Smooth muscle cell (in vitro differentiated cells): ENCODE data around the gene MRTFA. TPM values are rescaled to one million over a fixed set of nuclear protein-coding genes. Genes with fewer than 3 reads are reported as not detected.

ENCODE experiments used
- DNase-seq: peaks from one replicate; lab custom pipeline; 2025; ENCODE audit not compliant: unreplicated experiment; lab: John Stamatoyannopoulos, UW
- H2AFZ ChIP-seq: fragments of 200-600 bp; sonication (generic); 2 replicates; pipeline ENCODE4 v1.6.0; 2016; ENCODE audit warnings: antibody characterized with exemption, low read depth, mild to moderate bottlenecking
- H3F3A ChIP-seq: fragments of 200-600 bp; sonication (generic); 2 replicates; pipeline ENCODE4 v1.6.0; 2017; ENCODE audit warnings: antibody characterized with exemption, low read depth
- H3K27ac ChIP-seq: fragments of 200-600 bp; sonication (generic); 2 replicates; pipeline ENCODE4 v1.5.1; 2016; ENCODE audit warnings: low read depth, mild to moderate bottlenecking
- H3K27me3 ChIP-seq: fragments of 200-600 bp; sonication (generic); 2 replicates; pipeline ENCODE4 v1.6.1; 2016; ENCODE audit warnings: low read depth, mild to moderate bottlenecking
- H3K36me3 ChIP-seq: fragments of 200-600 bp; sonication (generic); 2 replicates; pipeline ENCODE4 v1.5.1; 2016; ENCODE audit warnings: low read depth
- H3K4me1 ChIP-seq: fragments of 200-600 bp; sonication (generic); 2 replicates; pipeline ENCODE4 v1.5.1; 2016; ENCODE audit warnings: low read depth
- H3K4me2 ChIP-seq: fragments of 200-600 bp; sonication (generic); 2 replicates; pipeline ENCODE4 v1.6.0; 2016; ENCODE audit warnings: mild to moderate bottlenecking
- H3K4me3 ChIP-seq: fragments of 200-600 bp; sonication (generic); 2 replicates; pipeline ENCODE4 v1.5.1; 2016; ENCODE audit warnings: mild to moderate bottlenecking
- H3K79me2 ChIP-seq: fragments of 200-600 bp; sonication (generic); 2 replicates; pipeline ENCODE4 v1.6.0; 2016; ENCODE audit warnings: low read depth, mild to moderate bottlenecking
- H3K9ac ChIP-seq: fragments of 200-600 bp; sonication (generic); 2 replicates; pipeline ENCODE4 v1.6.0; 2016; ENCODE audit warnings: low read depth
- H3K9me3 ChIP-seq: fragments of 200-600 bp; sonication (generic); replicated peaks from 2 replicates; pipeline ENCODE4 v1.5.1; 2016; ENCODE audit warnings: low read depth
- H4K20me1 ChIP-seq: fragments of 200-600 bp; sonication (generic); 2 replicates; pipeline ENCODE4 v1.6.0; 2016; ENCODE audit warnings: low read depth
- CTCF ChIP-seq: fragments of 200-600 bp; sonication (generic); IDR thresholded peaks from 2 replicates; pipeline ENCODE4 v1.5.1; 2017; ENCODE audit warnings: borderline replicate concordance, mild to moderate bottlenecking, antibody characterized with exemption; ENCODE audit not compliant: insufficient read depth, poor library complexity, severe bottlenecking
- WGBS: methylation state at CpG from one replicate; pipeline ENCODE4 v1.1.7; 2016; ENCODE audit warnings: low lambda C conversion rate; 5-methylcytosine and 5-hydroxymethylcytosine counted together
- polyA plus RNA-seq: library from polyadenylated mRNA; unstranded; fragments of >200 nt; fragmentation: Nextera tagmentation; extraction: Ambion mirVana; gene quantifications from 2 replicates; pipeline ENCODE4 v1.2.1, GENCODE V29; 2016
- total RNA-seq: library from RNA; depleted of rRNA; stranded (reverse); fragments of >200 nt; gene quantifications from 2 replicates; pipeline ENCODE4 v1.2.3, GENCODE V29; 2014

MRTFA gene
- total and polyA plus RNA-seq, 2 experiments from 2014 or later, result 25.5 to 41.7 TPM

GRCh38 chr22:40553014-40553554 lies 83.4 kb downstream of the MRTFA start:
- H3K9ac ChIP-seq, result no peak overlapping the region
- H3K9me3 ChIP-seq, result no peaks in the 10 kb centered on the region
- WGBS, result 92% methylated on average over 7 of the region's 7 CpGs
- peaks cover 14% of the 10 kb centered on the region for H3K36me3 ChIP-seq
- no peak for DNase-seq
- no peak overlapping the region for H3K4me3 ChIP-seq
- H2AFZ ChIP-seq, result no peak overlapping the region
- H3K27ac ChIP-seq, result no peak overlapping the region
- H3K79me2 ChIP-seq, result peaks cover 74% of the 10 kb centered on the region
- no peak for TF ChIP-seq CTCF
- no peaks in the 10 kb centered on the region for H3F3A ChIP-seq
- H3K4me1 ChIP-seq, result peaks cover 6% of the 10 kb centered on the region
- no peaks in the 10 kb centered on the region for H3K27me3 ChIP-seq
- H3K4me2 ChIP-seq, result no peak overlapping the region
- peaks cover 13% of the 10 kb centered on the region for H4K20me1 ChIP-seq

DNA sequence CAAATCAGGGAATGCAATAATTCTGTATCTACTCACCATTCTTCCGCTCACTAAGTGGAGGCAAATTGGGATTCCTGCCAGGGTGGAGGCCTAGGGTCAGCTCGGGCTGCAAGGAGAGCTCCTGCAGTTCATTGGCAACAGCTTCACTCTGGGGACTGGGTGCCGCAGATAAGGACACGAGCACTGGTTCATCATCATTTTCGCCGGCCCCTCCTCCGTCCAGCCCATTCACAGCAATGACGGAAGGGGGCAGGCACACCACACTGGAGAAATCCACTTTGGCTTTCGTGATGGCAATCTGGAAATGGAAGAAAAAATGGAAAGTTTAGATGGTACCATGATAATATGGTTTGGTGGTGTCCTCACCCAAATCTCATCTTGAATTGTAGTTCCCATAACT lies 84.4 kb downstream of the MRTFA start:
- no peak overlapping the region for H3K27ac ChIP-seq
- peaks cover 10% of the 10 kb centered on the region for H4K20me1 ChIP-seq
- no peak for DNase-seq
- H2AFZ ChIP-seq, result no peak overlapping the region
- H3K9me3 ChIP-seq, result no peaks in the 10 kb centered on the region
- H3K9ac ChIP-seq, result no peak overlapping the region
- peaks cover 14% of the 10 kb centered on the region for H3K36me3 ChIP-seq
- 90% methylated on average over 9 of the region's 9 CpGs for WGBS
- no peaks in the 10 kb centered on the region for H3F3A ChIP-seq
- H3K27me3 ChIP-seq, result no peaks in the 10 kb centered on the region
- no peak for TF ChIP-seq CTCF
- H3K79me2 ChIP-seq, result peaks cover 64% of the 10 kb centered on the region
- H3K4me1 ChIP-seq, result peaks cover 3% of the 10 kb centered on the region
- no peak overlapping the region for H3K4me2 ChIP-seq
- no peak overlapping the region for H3K4me3 ChIP-seq

DNA sequence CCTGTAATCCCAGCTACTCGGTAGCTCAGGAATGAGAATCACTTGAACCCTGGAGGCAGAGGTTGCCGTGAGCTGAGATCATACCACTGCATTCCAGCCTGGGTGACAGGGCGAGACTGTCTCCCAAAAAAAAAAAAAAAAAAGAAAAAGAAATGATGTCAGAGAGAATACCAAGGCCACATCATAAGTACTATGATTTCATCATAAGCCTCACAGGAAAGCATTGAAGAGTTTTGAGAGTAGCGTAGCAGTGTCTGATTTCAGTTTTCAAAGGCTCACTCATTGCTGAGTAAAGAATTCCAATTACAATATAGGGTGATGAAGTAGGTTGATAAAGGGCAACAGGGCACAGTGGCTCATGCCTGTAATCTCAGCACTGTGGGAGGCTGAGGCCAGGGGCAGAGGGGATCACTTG lies 88.8 kb downstream of the MRTFA start:
- Histone ChIP-seq H3K27ac (no peak overlapping the region), H2AFZ (no peak overlapping the region), H3K4me3 (no peak overlapping the region), H4K20me1 (peaks cover 9% of the 10 kb centered on the region), H3K9ac (no peak overlapping the region), H3K4me1 (no peaks in the 10 kb centered on the region), H3K36me3 (peaks cover 10% of the 10 kb centered on the region), H3K27me3 (no peaks in the 10 kb centered on the region), H3K4me2 (no peak overlapping the region), H3K9me3 (no peaks in the 10 kb centered on the region), H3F3A (no peaks in the 10 kb centered on the region), H3K79me2 (peaks cover 69% of the 10 kb centered on the region)
- TF ChIP-seq CTCF, result no peak
- 66% methylated on average over 4 of the region's 4 CpGs for WGBS
- DNase-seq, result no peak

DNA sequence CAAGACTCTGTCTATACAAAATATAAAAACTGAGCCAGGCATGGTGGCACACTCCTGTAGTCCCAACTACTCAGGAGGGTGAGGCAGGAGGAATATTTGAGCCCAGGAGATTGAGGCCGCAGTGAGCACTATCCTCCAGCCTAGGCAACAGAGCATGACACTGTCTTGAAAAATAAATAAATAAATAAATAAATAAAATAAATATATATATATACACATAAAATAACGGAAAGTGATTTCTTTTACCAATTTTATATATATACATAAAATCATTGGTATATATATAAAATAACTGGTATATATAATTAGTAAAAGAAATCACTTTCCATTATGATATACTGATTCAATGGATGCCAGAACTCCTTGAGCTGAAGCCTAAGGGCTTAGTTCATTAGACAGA lies 91.8 kb downstream of the MRTFA start:
- H3K9me3 ChIP-seq, result no peaks in the 10 kb centered on the region
- no peaks in the 10 kb centered on the region for H3K4me1 ChIP-seq
- no peaks in the 10 kb centered on the region for H3K36me3 ChIP-seq
- no peak overlapping the region for H3K4me2 ChIP-seq
- no peaks in the 10 kb centered on the region for H3F3A ChIP-seq
- no peak overlapping the region for H2AFZ ChIP-seq
- WGBS, result 100% methylated on average over 2 of the region's 2 CpGs
- H3K27ac ChIP-seq, result no peak overlapping the region
- TF ChIP-seq CTCF, result no peak
- H3K4me3 ChIP-seq, result no peak overlapping the region
- peaks cover 14% of the 10 kb centered on the region for H4K20me1 ChIP-seq
- no peaks in the 10 kb centered on the region for H3K27me3 ChIP-seq
- peaks cover 69% of the 10 kb centered on the region for H3K79me2 ChIP-seq
- no peak for DNase-seq
- no peak overlapping the region for H3K9ac ChIP-seq
